IPS DF 4.7 (cell line): ENCODE data around the gene TRPM4.
"Not testable (repeated sequence)": the region's sequence is repeated elsewhere in the genome, so short reads cannot be mapped to it uniquely, and the experiment has no call there.

ENCODE experiments used
- DNase-seq: peaks from one replicate; pipeline ENCODE4 v3.0.0-alpha.2; 2013; ENCODE audit warnings: low spot score; ENCODE audit errors: extremely low read depth

The TRPM4 gene

GRCh38 chr19:49224441-49224840, 66.8 kb downstream of the TRPM4 start:
- DNase-seq: not testable (repeated sequence)

- no peak for DNase-seq
These were observed 67.3 kb downstream of the TRPM4 start for GRCh38 chr19:49224879-49225278.

GRCh38 chr19:49229416-49229815, 71.8 kb downstream of the TRPM4 start:
- no peak for DNase-seq

- no peak for DNase-seq
These were observed 73.8 kb downstream of the TRPM4 start for GRCh38 chr19:49231389-49231788.

GRCh38 chr19:49231804-49232203, 74.2 kb downstream of the TRPM4 start:
- no peak for DNase-seq

GRCh38 chr19:49233163-49233562, 75.6 kb downstream of the TRPM4 start:
- no peak for DNase-seq

GRCh38 chr19:49241769-49242168, 84.2 kb downstream of the TRPM4 start:
- DNase-seq: no peak

- no peak for DNase-seq
These were observed 85.5 kb downstream of the TRPM4 start for GRCh38 chr19:49243129-49243528.

GRCh38 chr19:49243726-49244125, 86.1 kb downstream of the TRPM4 start:
- DNase-seq: no peak

- DNase-seq: no peak
These were observed 86.7 kb downstream of the TRPM4 start for GRCh38 chr19:49244256-49244655.

GRCh38 chr19:49247676-49248075, 90.1 kb downstream of the TRPM4 start:
- DNase-seq: no peak

GRCh38 chr19:49249933-49250332, 92.3 kb downstream of the TRPM4 start:
- DNase-seq: no peak

- DNase-seq: no peak
These were observed 98.1 kb downstream of the TRPM4 start for GRCh38 chr19:49255674-49256073.

- DNase-seq: no peak
These were observed 99.1 kb downstream of the TRPM4 start for GRCh38 chr19:49256691-49257090.
